NB4 (cell line): Measurements from ENCODE around the gene FKBP4.
A peak's percentile ranks its signal among the peaks of the same experiment; 100 is the strongest.

ENCODE experiments used
- DNase-seq: peaks from one replicate; pipeline ENCODE4 v3.0.0; 2010; ENCODE audit warnings: low read depth
- H3K4me3 ChIP-seq: one replicate; pipeline ENCODE4 v1.5.1; 2011; ENCODE audit warnings: mild to moderate bottlenecking, low read depth, low read length, moderate library complexity
- MYC ChIP-seq: IDR thresholded peaks from 2 replicates; pipeline ENCODE4 v1.6.1; 2011; ENCODE audit warnings: low read depth, low read length
- POLR2A ChIP-seq: IDR thresholded peaks from 2 replicates; pipeline ENCODE4 v1.6.1; 2011; ENCODE audit warnings: mild to moderate bottlenecking; ENCODE audit not compliant: insufficient read length; ENCODE audit errors: extremely low read depth
- TF ChIP-seq, protein P1 (sequence below): IDR thresholded peaks from 2 replicates; pipeline ENCODE4 v1.6.1; 2011; ENCODE audit warnings: low read depth, low read length
- TF ChIP-seq, protein P2 (sequence below): IDR thresholded peaks from one replicate; pipeline ENCODE4 v1.5.1; 2012; ENCODE audit warnings: low read depth, low read length

Gene FKBP4

DNA sequence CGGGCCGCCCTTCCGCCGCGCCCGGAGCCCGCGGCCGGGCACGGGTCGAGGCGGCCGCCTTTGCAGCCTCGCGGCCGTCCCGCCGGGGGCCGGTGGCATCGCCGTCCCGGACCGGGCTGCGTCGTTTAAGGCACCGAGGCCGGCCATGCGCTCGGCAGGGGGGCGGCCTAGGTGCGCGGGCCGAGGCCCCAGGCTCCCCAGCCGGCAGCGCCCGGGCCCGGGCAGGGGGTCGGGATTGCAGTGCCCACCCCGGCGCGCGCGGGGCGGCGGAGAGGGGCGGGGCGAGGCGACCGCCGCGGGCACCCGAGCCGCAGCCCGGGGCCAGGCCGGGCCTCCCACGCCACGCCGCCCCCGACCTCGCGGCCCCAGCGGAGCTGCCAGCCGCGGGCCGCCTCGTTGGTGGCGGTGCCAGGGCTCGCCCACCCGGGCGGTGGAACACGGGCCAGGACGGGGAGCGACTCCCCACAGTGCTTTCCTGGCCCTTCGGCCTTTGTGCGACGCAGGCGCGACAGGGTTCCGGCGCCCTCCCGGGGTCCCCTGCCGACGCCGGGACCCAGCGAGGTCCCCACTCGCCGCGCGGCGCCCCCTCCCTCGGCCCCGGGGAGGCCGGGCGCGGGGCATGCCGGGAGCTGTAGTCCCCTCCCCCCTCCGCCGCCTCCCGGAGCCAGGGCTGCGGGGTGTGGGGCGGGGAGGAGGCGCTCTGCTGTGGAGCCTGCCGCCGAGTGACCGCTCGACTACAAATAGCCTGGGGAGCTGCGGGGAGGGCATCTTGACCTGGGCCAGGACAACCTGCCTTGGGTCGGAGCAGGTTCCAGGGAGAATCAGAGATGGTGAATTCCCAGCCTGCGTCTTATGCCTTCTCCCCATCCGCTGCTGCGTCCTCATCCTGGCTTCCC lies 769 bp downstream of the FKBP4 start:
- peak; percentile 75 for DNase-seq
- H3K4me3 ChIP-seq = peak overlapping the region; percentile 87
- TF ChIP-seq, protein P1, sequence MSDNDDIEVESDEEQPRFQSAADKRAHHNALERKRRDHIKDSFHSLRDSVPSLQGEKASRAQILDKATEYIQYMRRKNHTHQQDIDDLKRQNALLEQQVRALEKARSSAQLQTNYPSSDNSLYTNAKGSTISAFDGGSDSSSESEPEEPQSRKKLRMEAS = no peak; the same call in 1 of the 2 replicates
- no peak; the same call in 1 of the 2 replicates for TF ChIP-seq MYC
- TF ChIP-seq, protein P2, sequence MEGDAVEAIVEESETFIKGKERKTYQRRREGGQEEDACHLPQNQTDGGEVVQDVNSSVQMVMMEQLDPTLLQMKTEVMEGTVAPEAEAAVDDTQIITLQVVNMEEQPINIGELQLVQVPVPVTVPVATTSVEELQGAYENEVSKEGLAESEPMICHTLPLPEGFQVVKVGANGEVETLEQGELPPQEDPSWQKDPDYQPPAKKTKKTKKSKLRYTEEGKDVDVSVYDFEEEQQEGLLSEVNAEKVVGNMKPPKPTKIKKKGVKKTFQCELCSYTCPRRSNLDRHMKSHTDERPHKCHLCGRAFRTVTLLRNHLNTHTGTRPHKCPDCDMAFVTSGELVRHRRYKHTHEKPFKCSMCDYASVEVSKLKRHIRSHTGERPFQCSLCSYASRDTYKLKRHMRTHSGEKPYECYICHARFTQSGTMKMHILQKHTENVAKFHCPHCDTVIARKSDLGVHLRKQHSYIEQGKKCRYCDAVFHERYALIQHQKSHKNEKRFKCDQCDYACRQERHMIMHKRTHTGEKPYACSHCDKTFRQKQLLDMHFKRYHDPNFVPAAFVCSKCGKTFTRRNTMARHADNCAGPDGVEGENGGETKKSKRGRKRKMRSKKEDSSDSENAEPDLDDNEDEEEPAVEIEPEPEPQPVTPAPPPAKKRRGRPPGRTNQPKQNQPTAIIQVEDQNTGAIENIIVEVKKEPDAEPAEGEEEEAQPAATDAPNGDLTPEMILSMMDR = no peak
- TF ChIP-seq POLR2A = peak; percentile 44

DNA sequence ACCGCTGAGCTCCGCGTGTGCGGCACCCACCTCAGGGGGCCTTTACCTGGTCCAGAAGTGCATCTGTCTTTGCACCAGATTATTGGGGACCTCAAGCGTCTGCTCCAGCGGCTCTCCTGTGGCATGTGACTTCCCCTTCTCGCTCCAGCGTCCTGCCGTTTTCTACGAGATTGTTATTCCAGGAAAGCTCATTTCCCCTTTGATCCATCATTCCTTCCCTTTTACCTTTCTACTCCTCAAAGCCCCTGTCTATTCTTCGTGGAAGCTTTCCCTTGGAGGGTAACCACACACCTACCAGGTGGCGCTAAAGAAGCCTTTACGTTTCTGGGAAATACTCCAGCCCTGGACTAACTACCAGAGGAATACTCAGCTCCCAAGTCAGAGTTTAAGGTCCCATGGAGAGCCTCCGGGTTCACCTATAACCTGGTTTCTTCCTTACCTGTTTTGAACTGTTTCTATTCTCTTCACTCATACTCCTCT lies 1.5 kb downstream of the FKBP4 start:
- no peak for DNase-seq
- TF ChIP-seq MYC = no peak
- TF ChIP-seq, protein P2 = peak; percentile 1
- H3K4me3 ChIP-seq = peak overlapping the region; percentile 87

DNA sequence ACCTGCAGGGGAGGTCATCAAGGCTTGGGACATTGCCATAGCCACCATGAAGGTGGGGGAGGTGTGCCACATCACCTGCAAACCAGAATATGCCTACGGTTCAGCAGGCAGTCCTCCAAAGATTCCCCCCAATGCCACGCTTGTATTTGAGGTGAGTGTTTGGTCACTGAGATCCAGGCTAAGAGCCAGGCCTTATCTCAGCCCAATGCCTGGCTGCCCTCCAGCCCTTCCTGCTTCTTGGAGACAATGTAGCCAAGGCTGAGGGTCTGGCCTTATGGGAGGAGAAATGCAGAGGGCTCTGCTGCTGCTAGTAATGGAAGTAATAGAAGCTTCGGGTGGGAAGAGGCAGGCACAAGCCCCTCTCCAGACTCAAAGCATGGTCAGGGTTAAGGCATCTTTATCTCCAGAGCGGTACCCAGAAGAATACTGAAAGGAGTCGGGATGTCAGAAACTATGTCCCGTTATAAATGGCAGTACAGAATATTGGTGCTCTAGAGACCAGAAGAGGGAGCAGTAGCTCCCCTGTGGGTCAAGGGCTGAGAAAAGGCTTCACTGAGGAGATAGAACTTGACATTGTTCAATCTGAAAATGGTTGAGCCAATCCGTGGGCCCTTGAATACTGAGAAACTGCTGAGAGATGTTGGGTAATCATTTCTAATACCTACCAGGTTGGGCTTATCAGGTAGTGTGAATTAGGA lies 3.1 kb downstream of the FKBP4 start:
- no peak for DNase-seq
- no peak overlapping the region for H3K4me3 ChIP-seq
- TF ChIP-seq, protein P2 = peak; percentile 4
- TF ChIP-seq, protein P1 = no peak

DNA sequence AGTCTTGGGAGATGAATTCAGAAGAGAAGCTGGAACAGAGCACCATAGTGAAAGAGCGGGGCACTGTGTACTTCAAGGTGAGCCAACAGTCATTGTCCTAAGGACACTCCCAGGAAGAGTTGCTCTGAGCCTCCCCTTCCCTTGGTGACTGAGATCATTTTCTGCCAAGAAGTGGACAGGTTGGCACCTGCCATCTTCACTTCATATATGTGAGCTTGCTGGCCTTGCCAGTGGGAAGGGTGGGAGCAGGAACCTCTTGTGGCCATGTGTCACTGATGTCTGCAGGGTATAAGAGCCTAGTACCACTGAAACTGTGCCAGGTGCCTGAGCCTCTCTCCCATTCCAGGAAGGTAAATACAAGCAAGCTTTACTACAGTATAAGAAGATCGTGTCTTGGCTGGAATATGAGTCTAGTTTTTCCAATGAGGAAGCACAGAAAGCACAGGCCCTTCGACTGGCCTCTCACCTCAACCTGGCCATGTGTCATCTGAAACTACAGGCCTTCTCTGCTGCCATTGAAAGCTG lies 5.3 kb downstream of the FKBP4 start:
- H3K4me3 ChIP-seq = no peak overlapping the region

DNA sequence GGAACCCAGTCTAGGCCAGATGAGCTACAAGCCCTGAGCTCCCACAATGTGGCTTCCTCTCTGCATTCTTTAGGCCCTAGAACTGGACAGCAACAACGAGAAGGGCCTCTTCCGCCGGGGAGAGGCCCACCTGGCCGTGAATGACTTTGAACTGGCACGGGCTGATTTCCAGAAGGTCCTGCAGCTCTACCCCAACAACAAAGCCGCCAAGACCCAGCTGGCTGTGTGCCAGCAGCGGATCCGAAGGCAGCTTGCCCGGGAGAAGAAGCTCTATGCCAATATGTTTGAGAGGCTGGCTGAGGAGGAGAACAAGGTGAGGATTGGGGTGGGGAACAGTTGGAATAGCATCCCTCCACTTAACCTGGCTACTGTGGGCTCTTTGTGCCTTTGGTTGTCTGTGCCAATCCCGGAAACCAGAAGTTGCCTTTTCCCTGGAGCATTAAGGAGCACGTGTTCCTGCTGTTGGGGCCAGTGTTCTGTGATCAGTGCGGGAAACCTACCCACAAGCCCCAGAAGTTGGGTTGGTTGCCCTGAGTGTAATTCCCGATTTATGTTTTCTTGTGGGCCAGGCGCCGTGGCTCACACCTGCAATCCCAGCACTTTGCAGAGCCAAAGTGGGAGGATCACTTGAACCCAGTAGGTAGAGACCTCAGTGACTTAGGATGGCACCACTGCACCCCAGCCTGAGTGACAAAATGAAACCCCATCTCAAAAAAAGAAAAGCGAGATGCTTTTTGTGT lies 6.4 kb downstream of the FKBP4 start:
- no peak for TF ChIP-seq POLR2A
- no peak for TF ChIP-seq MYC
- no peak for DNase-seq

More for the DNA sequence above, 5.3 kb downstream of the FKBP4 start:
- no peak for DNase-seq
- TF ChIP-seq POLR2A (no peak), MYC (no peak)
- TF ChIP-seq, protein P1 = no peak
- TF ChIP-seq, protein P2 = no peak

More for the DNA sequence above, 6.4 kb downstream of the FKBP4 start:
- H3K4me3 ChIP-seq = no peak overlapping the region
